HG03469 (cell line): ENCODE results near the gene MMP25.

Experiments
- ATAC-seq: cut with Tn5 transposase; IDR thresholded peaks from one replicate; pipeline ENCODE4 v1.9.1; 2021; ENCODE audit warnings: mild to moderate bottlenecking, moderate library complexity, moderate number of reproducible peaks; ENCODE audit not compliant: unreplicated experiment

Gene MMP25

DNA sequence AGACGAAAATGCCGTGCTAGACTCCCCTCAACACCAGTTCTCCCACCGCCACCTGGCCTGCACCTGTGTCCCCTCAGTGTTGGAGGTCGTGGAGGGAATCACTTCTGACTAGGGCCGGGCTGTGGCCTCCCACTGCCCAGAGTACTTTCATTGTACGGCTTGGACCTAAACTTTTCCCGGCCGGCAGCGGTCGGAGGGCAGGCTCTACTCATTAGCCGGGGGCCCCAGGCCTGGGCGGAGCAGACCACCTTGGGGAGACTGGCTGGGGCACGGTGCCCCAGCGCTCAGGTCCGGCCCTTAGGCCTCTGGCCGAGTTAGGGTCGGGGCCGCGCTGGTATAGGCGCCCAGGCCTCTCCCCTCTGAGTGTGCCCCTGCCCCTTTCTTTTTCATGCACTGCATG is 29.0 kb upstream of the MMP25 start:
- ATAC-seq = no peak

- no peak for ATAC-seq
These were observed 28.4 kb upstream of the MMP25 start, which contains the start of gene CLDN6 for GRCh38 chr16:3017794-3018506. TSS of gene CLDN6 (minus strand) at chr16:3018183. CDS start at chr16:3016021, 2,162 bp downstream.

- no peak for ATAC-seq
These were observed 26.6 kb upstream of the MMP25 start for GRCh38 chr16:3019594-3020246.

GRCh38 chr16:3020247-3020603 is 26.1 kb upstream of the MMP25 start, which contains the start of gene TNFRSF12A:
TSS of gene TNFRSF12A (plus strand) at chr16:3020368. CDS start at chr16:3020398, 30 bp downstream.
- no peak for ATAC-seq

DNA sequence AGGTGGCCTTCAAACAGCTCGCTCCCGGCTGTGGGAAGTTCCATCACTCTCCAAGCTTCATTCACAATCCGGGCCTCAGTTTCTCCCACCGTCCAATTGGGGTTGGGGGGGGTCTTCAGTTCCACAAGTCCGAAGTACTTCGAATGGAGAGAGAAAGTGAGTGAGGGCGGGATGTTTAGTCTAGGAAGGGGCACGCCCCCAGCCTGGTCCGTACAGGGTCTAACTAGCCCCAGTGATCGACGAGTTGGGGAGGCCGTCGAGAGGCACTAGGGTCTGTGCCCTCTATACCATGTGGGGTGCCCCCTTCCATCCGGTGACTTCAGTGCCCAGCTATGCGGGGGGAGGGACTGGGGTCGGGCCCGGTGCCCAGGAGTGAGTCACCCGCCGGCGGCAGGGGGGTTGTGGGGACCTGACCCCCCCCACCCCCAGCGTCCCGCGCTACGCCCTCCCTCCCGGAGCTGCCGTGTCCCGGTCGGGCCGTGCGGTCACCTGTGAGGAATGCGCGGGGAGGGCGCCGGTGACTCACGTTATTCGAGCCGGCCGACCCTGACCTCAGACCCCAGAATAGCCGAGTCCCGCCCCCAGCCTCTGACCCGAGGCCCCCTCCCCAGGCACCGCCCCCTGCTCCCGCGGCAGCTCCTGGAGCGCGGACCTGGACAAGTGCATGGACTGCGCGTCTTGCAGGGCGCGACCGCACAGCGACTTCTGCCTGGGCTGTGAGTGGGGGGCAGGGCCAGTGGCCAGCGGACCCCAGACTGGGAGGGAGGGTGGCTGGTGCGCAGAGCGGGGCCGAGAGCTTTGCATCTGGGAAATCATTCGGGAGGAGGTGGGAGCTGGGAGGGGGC is 25.5 kb upstream of the MMP25 start:
- ATAC-seq = no peak

GRCh38 chr16:3021449-3022207 is 24.7 kb upstream of the MMP25 start:
- no peak for ATAC-seq

DNA sequence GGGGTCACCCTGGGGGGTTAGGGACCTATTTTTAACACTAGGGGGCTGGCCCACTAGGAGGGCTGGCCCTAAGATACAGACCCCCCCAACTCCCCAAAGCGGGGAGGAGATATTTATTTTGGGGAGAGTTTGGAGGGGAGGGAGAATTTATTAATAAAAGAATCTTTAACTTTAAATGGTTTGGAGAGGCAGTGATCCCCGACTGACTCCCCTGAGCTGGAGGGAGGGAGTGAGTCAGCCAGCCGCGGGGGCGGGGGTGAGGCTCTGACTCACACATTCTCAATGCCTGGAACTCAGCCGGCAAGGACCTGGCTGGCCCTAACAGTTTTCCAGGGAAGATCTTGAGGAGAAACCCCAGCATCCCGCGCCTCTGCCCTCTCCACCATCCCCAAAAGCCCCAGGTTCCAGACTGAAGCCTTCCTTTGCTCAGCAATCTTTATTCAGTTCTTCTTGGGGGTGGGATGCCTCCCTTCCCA is 24.1 kb upstream of the MMP25 start:
- no peak for ATAC-seq

DNA sequence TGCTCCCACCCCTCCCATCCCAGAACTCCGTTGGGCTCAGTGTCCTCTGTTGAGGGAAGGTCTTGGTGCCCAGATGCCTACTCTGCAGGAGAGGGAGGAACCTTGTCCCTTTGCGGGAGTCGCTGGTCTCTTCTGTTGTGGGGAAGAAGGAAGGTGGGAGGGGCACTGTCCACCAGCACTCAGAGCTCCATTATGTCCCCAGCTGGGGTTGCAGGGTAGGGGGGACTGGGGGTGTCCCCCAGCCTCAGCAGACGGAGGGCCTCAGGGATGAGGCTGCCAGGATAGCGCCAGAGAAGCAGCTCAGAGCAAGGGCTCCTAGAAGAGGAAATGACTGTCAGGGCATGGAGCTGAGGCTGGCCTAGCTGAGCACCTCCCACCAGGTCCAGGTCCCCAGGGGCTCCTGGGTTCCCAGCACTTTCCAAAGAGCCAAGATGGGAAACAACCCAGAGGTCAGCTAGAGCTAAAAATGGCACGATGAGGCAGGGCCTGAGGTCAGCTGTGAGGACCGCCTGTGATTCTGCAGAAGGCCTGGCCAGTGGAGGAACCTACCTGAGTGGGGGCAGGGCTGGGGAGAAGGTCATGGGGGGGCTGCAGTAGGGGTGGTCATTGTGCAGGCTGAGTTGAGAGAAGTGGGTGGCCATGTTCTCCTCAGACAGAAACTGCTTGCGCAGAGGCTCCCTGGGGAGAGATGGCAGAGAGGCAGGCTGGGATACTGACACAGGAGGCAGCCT is 23.5 kb upstream of the MMP25 start:
- ATAC-seq = no peak

DNA sequence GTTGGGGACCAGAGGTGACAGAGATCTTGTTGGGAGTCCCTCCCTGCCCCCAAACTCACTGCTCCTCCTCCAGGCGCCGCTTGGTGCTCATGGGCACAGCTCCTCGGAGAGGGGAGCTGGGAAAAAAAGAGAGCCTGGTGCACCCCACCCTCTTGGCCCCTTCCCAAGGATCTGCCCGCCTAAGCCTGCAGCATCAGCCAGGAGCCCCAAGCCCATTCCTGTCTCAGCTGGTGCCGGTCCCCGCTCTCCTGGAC is 23.0 kb upstream of the MMP25 start:
- no peak for ATAC-seq

GRCh38 chr16:3023669-3024478 is 22.5 kb upstream of the MMP25 start, which contains the start of the genes HCFC1R1 and THOC6:
TSS of gene HCFC1R1 (minus strand) at chr16:3023942. CDS start at chr16:3023941, 1 bp downstream.
TSS of gene THOC6 (plus strand) at chr16:3024035. CDS start at chr16:3024327, 292 bp downstream.
- peak; percentile 68 for ATAC-seq

GRCh38 chr16:3025032-3026002 is 21.0 kb upstream of the MMP25 start:
- ATAC-seq = no peak

- no peak for ATAC-seq
These were observed 20.4 kb upstream of the MMP25 start for GRCh38 chr16:3026003-3026378.

- ATAC-seq = no peak
These were observed 19.5 kb upstream of the MMP25 start for GRCh38 chr16:3026609-3027488.

DNA sequence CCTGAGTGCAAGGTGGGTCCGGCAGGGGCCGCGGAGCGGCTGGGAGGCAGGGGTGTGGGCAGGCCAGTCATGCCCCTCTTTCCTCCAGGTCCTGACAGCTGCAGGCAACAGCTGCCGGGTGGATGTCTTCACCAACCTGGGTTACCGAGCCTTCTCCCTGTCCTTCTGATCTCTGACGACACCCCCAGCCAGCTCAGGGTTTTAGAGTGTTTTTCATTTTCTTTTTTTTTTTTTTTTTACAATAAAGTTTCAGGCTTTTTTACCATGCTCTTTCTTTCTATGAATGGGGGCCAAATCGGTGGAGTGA is 18.9 kb upstream of the MMP25 start:
- no peak for ATAC-seq

GRCh38 chr16:3027983-3028715 is 18.2 kb upstream of the MMP25 start:
- no peak for ATAC-seq

- no peak for ATAC-seq
These were observed 17.5 kb upstream of the MMP25 start for GRCh38 chr16:3028716-3029319.
